ENCODE measurements around the gene DNAJC5. TPM values are rescaled to one million over a fixed set of nuclear protein-coding genes. Genes with fewer than 3 reads are reported as not detected.
"Not testable (repeated sequence)": the region's sequence is repeated elsewhere in the genome, so short reads cannot be mapped to it uniquely, and the experiment has no call there.

DNAJC5 gene
- total RNA-seq, 2 experiments from 2014 or later = 27.5 to 27.7 TPM

DNA sequence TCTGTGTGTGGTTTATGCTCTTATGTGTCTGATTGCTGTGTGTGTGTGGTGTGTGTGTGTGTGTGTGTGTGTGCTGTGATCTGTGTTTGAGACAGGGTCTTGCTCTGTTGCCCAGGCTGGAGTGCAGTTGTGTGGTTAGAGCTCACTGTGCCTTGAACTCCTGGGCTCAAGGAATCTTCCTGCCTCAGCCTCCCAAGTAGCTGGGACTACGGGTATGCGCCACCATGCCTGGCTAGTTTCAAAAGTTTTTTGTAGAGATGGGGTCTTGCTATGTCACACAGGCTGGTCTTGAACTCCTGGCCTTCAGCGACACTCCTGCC, 78.2 kb downstream of the DNAJC5 start:
- CTCF ChIA-PET (ENCODE audit: unreplicated experiment) = interaction anchor here (0.7 kb wide), 1 partner anchor 229 kb away, joined by 6 read pairs; no protein-coding TSS in a partner anchor
- no peak for DNase-seq (ENCODE audit: low spot score)
- no TSS peak for BruUV-seq (replicated peaks)
- Histone ChIP-seq H3K27ac (ENCODE audit: low read depth, low read length, poor library complexity, severe bottlenecking) (no peak overlapping the region), H4K20me1 (ENCODE audit: insufficient read depth, low read length) (no peaks in the 10 kb centered on the region), H3K9me2 (ENCODE audit: insufficient read depth, low read length) (no peaks in the 10 kb centered on the region), H3K4me2 (ENCODE audit: low read length) (no peak overlapping the region), H3K4me1 (ENCODE audit: insufficient read depth, low read length, poor library complexity, severe bottlenecking) (peaks cover 30% of the 10 kb centered on the region), H3K9me3 (ENCODE audit: low read length) (no peaks in the 10 kb centered on the region), H3K79me2 (ENCODE audit: insufficient read depth, low read depth, low read length) (no peaks in the 10 kb centered on the region), H3K36me3 (ENCODE audit: insufficient read depth, low read length) (peaks cover 5% of the 10 kb centered on the region; the same call in 1 of the 2 replicates), H3K4me3 (ENCODE audit: low read depth, low read length, poor library complexity, severe bottlenecking) (no peak overlapping the region), H2AFZ (ENCODE audit: low read length) (no peak overlapping the region)
- TF ChIP-seq EZH2phosphoT487 (IDR thresholded peaks at IDR 0.05; ENCODE audit: borderline replicate concordance, low read depth, low read length) = no peak
- intact Hi-C loops (cut with micrococcal nuclease; ENCODE audit: unreplicated experiment) = loop anchor here (2.0 to 10.0 kb wide), 3 partner anchors 106 to 434 kb away; partner anchors contain the start of genes GMEB2 and TPD52L2
- POLR2A ChIA-PET = no interaction called here

DNA sequence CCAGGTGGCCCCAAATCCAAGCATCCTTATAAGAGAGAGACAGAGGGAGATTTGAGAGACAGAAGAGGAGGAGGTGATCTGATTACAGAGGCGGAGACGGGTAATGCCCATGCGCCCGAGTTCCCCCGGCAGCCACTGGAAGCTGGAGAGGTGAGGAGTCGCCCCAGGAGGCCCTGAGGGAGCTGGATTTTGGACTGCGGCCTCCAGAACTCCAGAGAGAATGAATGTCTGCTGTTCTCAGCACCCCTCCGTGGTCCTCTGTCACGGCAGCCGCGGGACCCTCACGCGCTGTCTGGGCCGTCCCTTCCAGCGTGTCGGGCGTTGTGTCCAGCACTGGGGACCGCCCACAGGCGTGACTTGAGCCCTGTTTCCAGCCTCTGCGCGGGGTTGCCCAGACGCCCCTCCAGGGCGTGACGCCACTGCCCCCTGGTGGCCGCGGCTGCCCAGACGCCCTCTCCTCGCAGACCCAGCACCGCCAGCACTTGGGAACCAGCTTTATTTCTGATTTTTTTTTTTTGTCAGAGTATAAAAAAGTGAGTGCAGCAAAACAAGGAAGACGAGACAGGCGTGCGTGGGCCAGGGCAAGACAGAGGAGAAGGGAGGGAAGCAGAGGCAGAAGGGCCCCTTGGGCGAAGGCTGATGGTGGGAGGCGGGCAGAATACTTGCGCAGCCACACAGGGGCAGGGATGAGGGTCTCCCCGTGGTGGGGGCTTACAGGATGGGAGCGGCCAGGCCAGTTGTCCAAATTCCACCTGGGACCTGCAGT, 78.9 kb downstream of the DNAJC5 start:
- Histone ChIP-seq H3K4me1 (ENCODE audit: insufficient read depth, low read length, poor library complexity, severe bottlenecking) (peaks cover 32% of the 10 kb centered on the region), H3K9me2 (ENCODE audit: insufficient read depth, low read length) (no peaks in the 10 kb centered on the region), H3K9me3 (ENCODE audit: low read length) (no peaks in the 10 kb centered on the region), H3K27ac (ENCODE audit: low read depth, low read length, poor library complexity, severe bottlenecking) (no peak overlapping the region), H4K20me1 (ENCODE audit: insufficient read depth, low read length) (no peaks in the 10 kb centered on the region), H3K36me3 (ENCODE audit: insufficient read depth, low read length) (peaks cover 5% of the 10 kb centered on the region; the same call in 1 of the 2 replicates), H3K4me3 (ENCODE audit: low read depth, low read length, poor library complexity, severe bottlenecking) (no peak overlapping the region), H3K4me2 (ENCODE audit: low read length) (no peak overlapping the region; the same call in 1 of the 2 replicates), H2AFZ (ENCODE audit: low read length) (no peak overlapping the region), H3K79me2 (ENCODE audit: insufficient read depth, low read depth, low read length) (no peaks in the 10 kb centered on the region)
- ChIA-PET CTCF (ENCODE audit: unreplicated experiment) (interaction anchor here (0.7 kb wide), 1 partner anchor 229 kb away, joined by 6 read pairs; no protein-coding TSS in a partner anchor), POLR2A (no interaction called here)
- no TSS peak for BruUV-seq (replicated peaks)
- peak; percentile 81 for DNase-seq (ENCODE audit: low spot score)
- TF ChIP-seq, protein P1, sequence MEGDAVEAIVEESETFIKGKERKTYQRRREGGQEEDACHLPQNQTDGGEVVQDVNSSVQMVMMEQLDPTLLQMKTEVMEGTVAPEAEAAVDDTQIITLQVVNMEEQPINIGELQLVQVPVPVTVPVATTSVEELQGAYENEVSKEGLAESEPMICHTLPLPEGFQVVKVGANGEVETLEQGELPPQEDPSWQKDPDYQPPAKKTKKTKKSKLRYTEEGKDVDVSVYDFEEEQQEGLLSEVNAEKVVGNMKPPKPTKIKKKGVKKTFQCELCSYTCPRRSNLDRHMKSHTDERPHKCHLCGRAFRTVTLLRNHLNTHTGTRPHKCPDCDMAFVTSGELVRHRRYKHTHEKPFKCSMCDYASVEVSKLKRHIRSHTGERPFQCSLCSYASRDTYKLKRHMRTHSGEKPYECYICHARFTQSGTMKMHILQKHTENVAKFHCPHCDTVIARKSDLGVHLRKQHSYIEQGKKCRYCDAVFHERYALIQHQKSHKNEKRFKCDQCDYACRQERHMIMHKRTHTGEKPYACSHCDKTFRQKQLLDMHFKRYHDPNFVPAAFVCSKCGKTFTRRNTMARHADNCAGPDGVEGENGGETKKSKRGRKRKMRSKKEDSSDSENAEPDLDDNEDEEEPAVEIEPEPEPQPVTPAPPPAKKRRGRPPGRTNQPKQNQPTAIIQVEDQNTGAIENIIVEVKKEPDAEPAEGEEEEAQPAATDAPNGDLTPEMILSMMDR (conservative IDR thresholded peaks at IDR 0.05; ENCODE audit: low read length) = peak; percentile 97
- TF ChIP-seq EZH2phosphoT487 (IDR thresholded peaks at IDR 0.05; ENCODE audit: borderline replicate concordance, low read depth, low read length) = no peak
- intact Hi-C loops (cut with micrococcal nuclease; ENCODE audit: unreplicated experiment) = loop anchor here (2.0 to 10.0 kb wide), 4 partner anchors 107 to 435 kb away; partner anchors contain the start of genes GMEB2 and TPD52L2

DNA sequence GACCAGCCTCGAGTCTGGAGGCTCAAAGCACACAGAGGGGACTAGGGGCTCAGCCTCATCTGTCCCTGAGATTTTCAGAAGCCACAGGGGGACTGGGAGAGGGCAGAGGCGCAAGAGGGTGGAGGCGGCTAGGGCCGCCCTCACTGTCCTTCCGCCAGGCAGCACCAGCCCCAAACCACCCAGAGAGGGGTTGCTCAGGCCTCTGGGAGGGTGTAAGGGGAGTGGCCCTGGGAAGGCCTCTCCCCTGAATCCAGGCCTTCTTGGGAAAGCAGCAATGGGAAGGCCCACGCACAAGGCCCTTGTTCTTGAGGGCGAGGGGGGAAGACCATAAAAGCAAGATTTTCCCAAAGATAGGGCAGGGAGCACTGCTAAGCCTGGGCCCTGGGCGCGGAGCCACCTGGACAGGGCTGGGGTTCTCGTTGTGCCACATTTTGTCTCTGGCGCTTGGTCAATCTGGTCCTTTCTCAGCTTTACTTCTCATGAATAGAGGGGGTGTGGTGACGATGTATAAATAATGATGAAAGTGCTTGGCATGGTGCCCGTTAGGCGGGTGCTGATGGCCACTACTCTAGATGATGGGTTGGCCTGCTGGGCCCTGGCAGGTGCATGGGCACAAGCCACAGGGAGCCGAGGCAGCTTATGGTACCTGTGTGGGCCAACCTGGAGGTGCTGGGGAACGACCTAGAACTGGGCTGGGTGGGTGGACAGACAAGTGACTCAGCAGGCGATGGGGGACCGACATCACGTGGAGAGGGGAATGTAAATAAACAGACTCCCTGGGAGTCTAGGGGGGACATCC, 79.7 kb downstream of the DNAJC5 start:
- intact Hi-C loops (cut with micrococcal nuclease; ENCODE audit: unreplicated experiment) = loop anchor here (2.0 to 10.0 kb wide), 3 partner anchors 107 to 350 kb away; partner anchors contain the start of genes GMEB2 and TPD52L2
- Histone ChIP-seq H3K4me1 (ENCODE audit: insufficient read depth, low read length, poor library complexity, severe bottlenecking) (peaks cover 30% of the 10 kb centered on the region), H3K27ac (ENCODE audit: low read depth, low read length, poor library complexity, severe bottlenecking) (no peak overlapping the region), H3K9me2 (ENCODE audit: insufficient read depth, low read length) (no peaks in the 10 kb centered on the region), H3K79me2 (ENCODE audit: insufficient read depth, low read depth, low read length) (no peaks in the 10 kb centered on the region), H3K9me3 (ENCODE audit: low read length) (no peaks in the 10 kb centered on the region), H3K4me2 (ENCODE audit: low read length) (no peak overlapping the region), H3K4me3 (ENCODE audit: low read depth, low read length, poor library complexity, severe bottlenecking) (no peak overlapping the region), H4K20me1 (ENCODE audit: insufficient read depth, low read length) (no peaks in the 10 kb centered on the region), H3K36me3 (ENCODE audit: insufficient read depth, low read length) (peaks cover 5% of the 10 kb centered on the region; the same call in 1 of the 2 replicates), H2AFZ (ENCODE audit: low read length) (no peak overlapping the region)
- BruUV-seq (replicated peaks) = TSS peak; percentile 60
- ChIA-PET CTCF (ENCODE audit: unreplicated experiment) (no interaction called here), POLR2A (no interaction called here)
- TF ChIP-seq, protein P1 (conservative IDR thresholded peaks at IDR 0.05; ENCODE audit: low read length) = no peak
- TF ChIP-seq EZH2phosphoT487 (IDR thresholded peaks at IDR 0.05; ENCODE audit: borderline replicate concordance, low read depth, low read length) = no peak
- no peak for DNase-seq (ENCODE audit: low spot score)

DNA sequence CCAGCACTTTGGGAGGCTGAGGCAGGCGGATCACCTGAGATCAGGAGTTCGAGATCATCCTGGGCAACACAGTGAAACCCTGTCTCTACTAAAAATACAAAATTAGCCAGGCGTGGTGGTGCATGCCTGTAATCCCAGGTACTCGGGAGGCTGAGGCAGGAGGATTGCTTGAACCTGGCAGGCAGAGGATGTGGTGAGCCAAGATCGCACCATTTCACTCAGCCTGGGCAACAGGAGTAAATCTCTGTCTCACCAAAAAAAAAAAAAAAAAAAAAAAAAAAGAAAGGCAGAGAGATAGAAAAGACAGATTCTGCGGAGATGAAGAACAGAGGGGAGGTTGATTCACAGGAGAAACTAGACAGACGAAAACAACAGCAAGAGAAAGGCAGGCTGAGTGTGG, 81.6 kb downstream of the DNAJC5 start:
- H3K4me3 ChIP-seq (ENCODE audit: low read depth, low read length, poor library complexity, severe bottlenecking); H3K36me3 ChIP-seq (ENCODE audit: insufficient read depth, low read length); H3K79me2 ChIP-seq (ENCODE audit: insufficient read depth, low read depth, low read length); H2AFZ ChIP-seq (ENCODE audit: low read length); H4K20me1 ChIP-seq (ENCODE audit: insufficient read depth, low read length); POLR2A ChIA-PET; CTCF ChIA-PET (ENCODE audit: unreplicated experiment); H3K4me2 ChIP-seq (ENCODE audit: low read length); DNase-seq (ENCODE audit: low spot score); H3K9me2 ChIP-seq (ENCODE audit: insufficient read depth, low read length); H3K9me3 ChIP-seq (ENCODE audit: low read length); H3K27ac ChIP-seq (ENCODE audit: low read depth, low read length, poor library complexity, severe bottlenecking); BruUV-seq (replicated peaks): not testable (repeated sequence)
- intact Hi-C loops (cut with micrococcal nuclease; ENCODE audit: unreplicated experiment) = loop anchor here (10.0 kb wide), 1 partner anchor 352 kb away; the partner anchor contains the start of gene GMEB2
- peaks cover 36% of the 10 kb centered on the region for H3K4me1 ChIP-seq (ENCODE audit: insufficient read depth, low read length, poor library complexity, severe bottlenecking)

Data from OCI-LY7 (cell line).